K562 (cell line): Measurements from ENCODE around the gene ACSL3. TPM values are rescaled to one million over a fixed set of nuclear protein-coding genes. Genes with fewer than 3 reads are reported as not detected.

ENCODE experiments used
- CTBP1 ChIP-seq: fragments of 450-650 bp; IDR thresholded peaks from 2 replicates; pipeline ENCODE4 v1.6.1; 2016; ENCODE audit warnings: borderline replicate concordance
- CUX1 ChIP-seq: fragments of 200-800 bp; sonication (Bioruptor generic); IDR thresholded peaks from 2 replicates; pipeline ENCODE4 v1.6.1; 2016; ENCODE audit warnings: missing genetic modification characterization, missing compliant biosample characterization
- DIDO1 ChIP-seq: fragments of 450-650 bp; IDR thresholded peaks from 2 replicates; pipeline ENCODE4 v1.6.1; 2016; ENCODE audit warnings: low read depth, missing biosample characterization, missing genetic modification characterization
- DPF2 ChIP-seq: fragments of 450-650 bp; IDR thresholded peaks from 2 replicates; pipeline ENCODE4 v1.6.1; 2016
- HNRNPLL ChIP-seq: fragments of 200-400 bp; formaldehyde crosslinking; IDR thresholded peaks from 2 replicates; pipeline ENCODE4 v1.6.1; 2017; ENCODE audit warnings: low read length, low read depth, mild to moderate bottlenecking; ENCODE audit not compliant: poor library complexity, severe bottlenecking
- KLF6 ChIP-seq: fragments of 250-450 bp; sonication (Bioruptor Pico); IDR thresholded peaks from 2 replicates; pipeline ENCODE4 v1.4.0; 2020; ENCODE audit warnings: mild to moderate bottlenecking, moderate library complexity, borderline replicate concordance
- MAFF ChIP-seq: IDR thresholded peaks from 2 replicates; pipeline ENCODE4 v1.6.1; 2012; ENCODE audit warnings: low read length, improper control_type of control experiment
- MTA2 ChIP-seq: fragments of 450-650 bp; IDR thresholded peaks from 2 replicates; pipeline ENCODE4 v1.6.1; 2016; ENCODE audit warnings: low read depth
- PATZ1 ChIP-seq: fragments of 250-450 bp; sonication (Bioruptor Pico); IDR thresholded peaks from 2 replicates; pipeline ENCODE4 v1.5.0; 2020; ENCODE audit warnings: mild to moderate bottlenecking, borderline replicate concordance
- PHF8 ChIP-seq: fragments of 200-600 bp; sonication (generic); IDR thresholded peaks from 2 replicates; pipeline ENCODE4 v1.6.1; 2012; ENCODE audit warnings: mixed run types, mild to moderate bottlenecking, inconsistent platforms, low read length, moderate library complexity, borderline replicate concordance
- RHOXF2B ChIP-seq: fragments of 250-450 bp; sonication (Bioruptor Pico); conservative IDR thresholded peaks from 2 replicates; pipeline ENCODE4 v1.5.1; 2021
- STAT5B ChIP-seq: fragments of 250-450 bp; sonication (Bioruptor Pico); IDR thresholded peaks from 2 replicates; pipeline ENCODE4 v1.8.0; 2021; ENCODE audit warnings: mild to moderate bottlenecking, inconsistent platforms
- TEAD1 ChIP-seq, 2 experiments: fragments of 450-650 bp in 1 of 2; sonication (generic) in 1 of 2; formaldehyde crosslinking; IDR thresholded peaks; 2 replicates each; pipeline versions ENCODE4 v1.4.0 to v1.8.0; 2020 to 2022; ENCODE audit warnings: mild to moderate bottlenecking in 2 of 2, missing genetic modification reagents in 1 of 2
- TOE1 ChIP-seq, 2 experiments: fragments of 450-650 bp in 1 of 2; sonication (generic) in 1 of 2; formaldehyde crosslinking in 1 of 2; IDR thresholded peaks; 2 replicates each; pipeline versions ENCODE4 v1.7.1 to v1.8.0; 2016 to 2022; ENCODE audit warnings: borderline replicate concordance in 2 of 2, mild to moderate bottlenecking in 2 of 2, antibody characterized with exemption in 1 of 2, inconsistent platforms in 1 of 2, low read depth in 1 of 2, missing genetic modification reagents in 1 of 2, moderate library complexity in 1 of 2
- TRIM24 ChIP-seq, 2 experiments: fragments of 450-650 bp; IDR thresholded peaks; 2 replicates each; pipeline ENCODE4 v1.6.1; 2016
- polyA plus RNA-seq, 8 experiments: library from polyadenylated mRNA; depleted of rRNA in 4 of 8; stranded (reverse) in 5 of 8; unstranded in 3 of 8; fragments of >200 nt; fragmentation: Nextera tagmentation in 2 of 8; fragmentation: Illumina TruSeq in 1 of 8; extraction: Ambion mirVana in 2 of 8; extraction: Trizol in 1 of 8; gene quantifications; 2 replicates each; pipeline versions ENCODE4 v1.2.1 to v1.2.3, GENCODE V29; 2011 to 2014; ENCODE audit warnings: inconsistent platforms in 1 of 8, missing spikeins in 1 of 8
- total RNA-seq, 7 experiments: library from RNA; depleted of rRNA in 6 of 7; stranded (reverse); fragments of >200 nt in 6 of 7; fragmentation: Illumina TruSeq in 2 of 7; extraction: Trizol in 2 of 7; gene quantifications; 2 replicates each; pipeline versions ENCODE4 v1.2.1 to v1.2.3, GENCODE V29; 2011 to 2021; ENCODE audit warnings: low replicate concordance in 1 of 7
- TF ChIP-seq, protein P1 (sequence below): fragments of 150-350 bp; IDR thresholded peaks from 2 replicates; pipeline ENCODE4 v1.6.1; 2014; ENCODE audit warnings: low read depth, mild to moderate bottlenecking, low read length, borderline replicate concordance

The ACSL3 gene
- total and polyA plus RNA-seq, 9 of the 15 experiments (the other 6 are each of a cell fraction or from before 2014, with no cell fraction given), result 21.3 to 123 (median 85.2) TPM

DNA sequence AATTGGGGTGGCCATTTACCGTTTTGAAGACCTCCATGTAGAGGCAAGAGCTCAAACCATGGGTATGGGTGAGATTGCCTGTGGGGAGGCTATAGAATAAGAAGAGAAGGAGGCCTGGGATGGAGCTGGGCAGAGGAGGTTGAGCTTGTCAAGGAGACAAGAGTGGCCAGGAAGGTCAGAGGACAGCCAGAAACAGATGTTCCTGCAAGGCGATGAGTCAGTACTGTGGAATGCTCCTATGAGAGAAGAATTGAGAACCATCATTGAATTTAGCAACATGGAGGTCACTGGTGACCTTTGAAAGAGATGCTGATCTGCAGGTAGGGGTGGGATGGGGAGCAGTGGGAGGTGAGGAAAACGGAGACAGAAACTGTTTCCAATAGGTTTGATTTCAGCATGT, 3.5 kb downstream of the ACSL3 start (continued):
- TF ChIP-seq STAT5B (CRISPR knock-in tag), result no peak
- TF ChIP-seq TOE1 (IDR thresholded peaks at IDR 0.05; ENCODE audit: borderline replicate concordance), result no peak
- TF ChIP-seq TOE1 (CRISPR knock-in tag; IDR thresholded peaks at IDR 0.05; ENCODE audit: borderline replicate concordance, low read depth), result no peak
- TF ChIP-seq MAFF, result no peak
- TF ChIP-seq MTA2, result no peak
- TF ChIP-seq CUX1, result no peak
- peak; percentile 76; the same call in 1 of the 2 replicates for TF ChIP-seq CTBP1
- no peak for TF ChIP-seq PATZ1 (CRISPR knock-in tag)
- peak; percentile 83 to 84; a peak in 2 of 4 replicates for TF ChIP-seq TEAD1 (CRISPR knock-in tag; IDR thresholded peaks at IDR 0.05)
- no peak for TF ChIP-seq TRIM24 (IDR thresholded peaks at IDR 0.05)
- no peak for TF ChIP-seq DIDO1
- TF ChIP-seq, protein P1, sequence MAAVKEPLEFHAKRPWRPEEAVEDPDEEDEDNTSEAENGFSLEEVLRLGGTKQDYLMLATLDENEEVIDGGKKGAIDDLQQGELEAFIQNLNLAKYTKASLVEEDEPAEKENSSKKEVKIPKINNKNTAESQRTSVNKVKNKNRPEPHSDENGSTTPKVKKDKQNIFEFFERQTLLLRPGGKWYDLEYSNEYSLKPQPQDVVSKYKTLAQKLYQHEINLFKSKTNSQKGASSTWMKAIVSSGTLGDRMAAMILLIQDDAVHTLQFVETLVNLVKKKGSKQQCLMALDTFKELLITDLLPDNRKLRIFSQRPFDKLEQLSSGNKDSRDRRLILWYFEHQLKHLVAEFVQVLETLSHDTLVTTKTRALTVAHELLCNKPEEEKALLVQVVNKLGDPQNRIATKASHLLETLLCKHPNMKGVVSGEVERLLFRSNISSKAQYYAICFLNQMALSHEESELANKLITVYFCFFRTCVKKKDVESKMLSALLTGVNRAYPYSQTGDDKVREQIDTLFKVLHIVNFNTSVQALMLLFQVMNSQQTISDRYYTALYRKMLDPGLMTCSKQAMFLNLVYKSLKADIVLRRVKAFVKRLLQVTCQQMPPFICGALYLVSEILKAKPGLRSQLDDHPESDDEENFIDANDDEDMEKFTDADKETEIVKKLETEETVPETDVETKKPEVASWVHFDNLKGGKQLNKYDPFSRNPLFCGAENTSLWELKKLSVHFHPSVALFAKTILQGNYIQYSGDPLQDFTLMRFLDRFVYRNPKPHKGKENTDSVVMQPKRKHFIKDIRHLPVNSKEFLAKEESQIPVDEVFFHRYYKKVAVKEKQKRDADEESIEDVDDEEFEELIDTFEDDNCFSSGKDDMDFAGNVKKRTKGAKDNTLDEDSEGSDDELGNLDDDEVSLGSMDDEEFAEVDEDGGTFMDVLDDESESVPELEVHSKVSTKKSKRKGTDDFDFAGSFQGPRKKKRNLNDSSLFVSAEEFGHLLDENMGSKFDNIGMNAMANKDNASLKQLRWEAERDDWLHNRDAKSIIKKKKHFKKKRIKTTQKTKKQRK, result no peak
- no peak for TF ChIP-seq RHOXF2B (CRISPR knock-in tag)
- peak; percentile 39; the same call in 1 of the 2 replicates for TF ChIP-seq DPF2
- TF ChIP-seq PHF8, result no peak
- no peak for TF ChIP-seq HNRNPLL
- TF ChIP-seq KLF6, result no peak
